ENCODE measurements around the gene SLC6A6. TPM values are rescaled to one million over a fixed set of nuclear protein-coding genes. Genes with fewer than 3 reads are reported as not detected.

SLC6A6 gene
- total RNA-seq, 2 experiments from 2014 or later = 39.8 to 42.6 TPM

- Mint-ChIP-seq H3K27ac (peak overlapping the region; percentile 73), H3K4me1 (peaks cover 4% of the 10 kb centered on the region), H3K36me3 (peaks cover 2% of the 10 kb centered on the region), H3K27me3 (no peaks in the 10 kb centered on the region), H3K4me3 (no peak overlapping the region), H3K9me3 (no peaks in the 10 kb centered on the region)
- ATAC-seq (ENCODE audit: low read depth) (no peak), DNase-seq (no peak)
- POLR2A ChIA-PET = interaction anchor here (0.8 kb wide), 1 partner anchor 52 kb away, joined by 3 read pairs; the partner anchor contains the start of gene SLC6A6
Measured at GRCh38 chr3:14453876-14454638, 51.7 kb downstream of the SLC6A6 start.

DNA sequence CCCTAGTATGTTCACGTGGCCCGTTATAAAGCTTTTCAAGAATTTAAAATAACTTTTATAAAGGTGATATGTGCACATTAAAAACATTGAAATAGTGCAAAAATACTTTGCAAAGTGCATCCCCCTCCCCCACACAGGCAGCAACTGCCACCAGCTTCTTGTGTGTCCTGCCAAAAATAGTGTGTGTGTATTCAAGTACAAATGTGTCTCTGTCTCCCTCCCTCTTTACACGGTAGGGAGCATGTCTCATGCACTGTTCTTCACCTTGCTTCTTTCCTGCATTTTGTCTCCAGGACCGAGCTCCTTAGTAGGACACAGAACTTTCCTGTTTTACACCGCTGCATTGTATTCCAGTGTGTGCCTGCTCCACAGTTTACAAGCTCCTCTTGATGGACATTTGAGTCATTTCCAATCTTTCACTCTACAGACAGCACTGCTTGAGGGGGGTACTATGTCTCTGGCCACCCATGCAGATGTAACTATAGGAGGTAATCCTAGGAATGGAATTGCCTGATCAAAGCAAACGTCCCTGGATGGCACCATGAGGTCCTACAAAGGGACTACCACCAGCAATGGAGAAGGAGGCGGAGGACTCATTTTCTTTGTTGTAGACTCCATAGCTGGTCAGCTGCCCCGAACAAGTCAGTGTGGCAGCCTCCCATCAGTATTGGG, 52.4 kb downstream of the SLC6A6 start:
- no peak for ATAC-seq (ENCODE audit: low read depth)
- Mint-ChIP-seq H3K4me3 (no peak overlapping the region), H3K4me1 (peaks cover 4% of the 10 kb centered on the region), H3K9me3 (no peaks in the 10 kb centered on the region), H3K36me3 (peaks cover 4% of the 10 kb centered on the region), H3K27ac (no peak overlapping the region), H3K27me3 (no peaks in the 10 kb centered on the region)
- POLR2A ChIA-PET = interaction anchor here (0.8 kb wide), 1 partner anchor 52 kb away, joined by 3 read pairs; the partner anchor contains the start of gene SLC6A6
- no peak for DNase-seq

DNA sequence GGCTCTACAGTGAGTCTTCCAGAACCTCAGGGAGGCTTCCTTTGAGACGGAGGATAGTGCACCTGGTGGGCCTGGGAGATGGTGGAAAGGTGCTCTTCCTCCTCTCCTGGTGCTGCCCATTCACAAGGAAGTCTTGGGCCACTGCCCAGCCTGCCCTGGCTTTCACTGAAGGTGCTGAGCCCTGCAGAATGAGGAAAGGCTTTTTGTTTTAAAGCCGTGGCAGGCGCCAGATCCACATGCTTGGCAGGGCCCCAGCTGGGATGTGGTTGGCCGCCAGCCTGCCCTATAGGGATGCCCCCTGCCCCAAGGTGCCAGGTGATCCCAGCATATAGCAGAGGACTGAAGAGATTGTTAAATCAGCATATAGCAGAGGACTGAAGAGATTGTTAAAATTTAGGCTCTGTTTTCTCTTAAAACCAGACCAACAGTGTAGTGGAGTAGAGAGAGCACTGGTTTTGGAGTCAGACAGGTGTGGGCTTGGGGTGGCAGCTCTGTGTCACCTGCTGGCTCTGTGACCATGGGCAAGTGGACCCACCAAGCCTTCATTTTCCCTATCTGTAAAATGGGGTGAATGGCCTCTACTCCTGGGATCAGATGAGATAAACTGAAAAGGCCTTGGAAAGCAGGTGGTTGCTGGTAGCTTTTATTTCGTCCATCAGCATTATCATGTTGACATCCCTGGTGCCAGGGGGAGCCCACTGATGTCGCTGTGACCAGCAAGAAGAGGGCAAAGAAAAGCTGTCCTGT, 53.3 kb downstream of the SLC6A6 start:
- H3K4me3 Mint-ChIP-seq = no peak overlapping the region
- peaks cover 9% of the 10 kb centered on the region for H3K36me3 Mint-ChIP-seq
- H3K4me1 Mint-ChIP-seq = peaks cover 11% of the 10 kb centered on the region
- POLR2A ChIA-PET = interaction anchor here (1.0 kb wide), 1 partner anchor 54 kb away, joined by 5 read pairs; the partner anchor contains the start of gene SLC6A6
- H3K27ac Mint-ChIP-seq = no peak overlapping the region
- no peaks in the 10 kb centered on the region for H3K9me3 Mint-ChIP-seq
- no peak for DNase-seq
- no peak for ATAC-seq (ENCODE audit: low read depth)
- no peaks in the 10 kb centered on the region for H3K27me3 Mint-ChIP-seq

DNA sequence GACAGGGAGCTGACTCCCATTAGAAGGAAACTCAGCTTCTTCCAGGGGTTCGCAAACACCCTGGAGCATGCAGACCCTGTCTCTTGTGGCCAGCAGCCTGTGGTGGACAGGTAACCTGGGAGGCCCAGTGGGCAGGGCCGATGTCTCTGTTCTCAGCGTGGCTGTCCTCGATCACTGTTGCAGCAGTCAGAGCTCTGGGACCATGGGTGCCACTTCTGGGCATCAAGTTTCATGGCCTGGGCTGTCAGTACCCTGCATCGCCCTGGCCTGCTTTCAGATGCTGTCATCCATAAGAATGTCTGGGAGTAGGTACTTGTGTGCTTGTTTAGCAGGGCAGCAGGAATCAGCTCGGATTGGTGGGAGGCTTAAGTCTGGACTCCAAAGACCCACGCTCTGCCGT, 54.4 kb downstream of the SLC6A6 start:
- ATAC-seq (ENCODE audit: low read depth) (no peak), DNase-seq (no peak)
- POLR2A ChIA-PET = no interaction called here
- no peak overlapping the region for H3K27ac Mint-ChIP-seq
- H3K4me1 Mint-ChIP-seq = peaks cover 10% of the 10 kb centered on the region
- H3K27me3 Mint-ChIP-seq = no peaks in the 10 kb centered on the region
- H3K36me3 Mint-ChIP-seq = peaks cover 9% of the 10 kb centered on the region
- H3K4me3 Mint-ChIP-seq = no peak overlapping the region
- no peaks in the 10 kb centered on the region for H3K9me3 Mint-ChIP-seq

GRCh38 chr3:14457481-14457880, 55.1 kb downstream of the SLC6A6 start:
- H3K4me1 Mint-ChIP-seq = peaks cover 10% of the 10 kb centered on the region
- no peaks in the 10 kb centered on the region for H3K9me3 Mint-ChIP-seq
- no peak overlapping the region for H3K27ac Mint-ChIP-seq
- peaks cover 9% of the 10 kb centered on the region for H3K36me3 Mint-ChIP-seq
- no peak for ATAC-seq (ENCODE audit: low read depth)
- H3K4me3 Mint-ChIP-seq = no peak overlapping the region
- no peak for DNase-seq
- H3K27me3 Mint-ChIP-seq = no peaks in the 10 kb centered on the region
- POLR2A ChIA-PET = no interaction called here

GRCh38 chr3:14457999-14458398, 55.6 kb downstream of the SLC6A6 start:
- DNase-seq = no peak
- Mint-ChIP-seq H3K4me1 (peaks cover 10% of the 10 kb centered on the region), H3K27me3 (no peaks in the 10 kb centered on the region), H3K4me3 (no peak overlapping the region), H3K27ac (no peak overlapping the region), H3K9me3 (no peaks in the 10 kb centered on the region), H3K36me3 (peaks cover 11% of the 10 kb centered on the region)
- POLR2A ChIA-PET = interaction anchor here (1.0 kb wide), 1 partner anchor 20 kb away, joined by 4 read pairs; no protein-coding TSS in a partner anchor
- no peak for ATAC-seq (ENCODE audit: low read depth)

DNA sequence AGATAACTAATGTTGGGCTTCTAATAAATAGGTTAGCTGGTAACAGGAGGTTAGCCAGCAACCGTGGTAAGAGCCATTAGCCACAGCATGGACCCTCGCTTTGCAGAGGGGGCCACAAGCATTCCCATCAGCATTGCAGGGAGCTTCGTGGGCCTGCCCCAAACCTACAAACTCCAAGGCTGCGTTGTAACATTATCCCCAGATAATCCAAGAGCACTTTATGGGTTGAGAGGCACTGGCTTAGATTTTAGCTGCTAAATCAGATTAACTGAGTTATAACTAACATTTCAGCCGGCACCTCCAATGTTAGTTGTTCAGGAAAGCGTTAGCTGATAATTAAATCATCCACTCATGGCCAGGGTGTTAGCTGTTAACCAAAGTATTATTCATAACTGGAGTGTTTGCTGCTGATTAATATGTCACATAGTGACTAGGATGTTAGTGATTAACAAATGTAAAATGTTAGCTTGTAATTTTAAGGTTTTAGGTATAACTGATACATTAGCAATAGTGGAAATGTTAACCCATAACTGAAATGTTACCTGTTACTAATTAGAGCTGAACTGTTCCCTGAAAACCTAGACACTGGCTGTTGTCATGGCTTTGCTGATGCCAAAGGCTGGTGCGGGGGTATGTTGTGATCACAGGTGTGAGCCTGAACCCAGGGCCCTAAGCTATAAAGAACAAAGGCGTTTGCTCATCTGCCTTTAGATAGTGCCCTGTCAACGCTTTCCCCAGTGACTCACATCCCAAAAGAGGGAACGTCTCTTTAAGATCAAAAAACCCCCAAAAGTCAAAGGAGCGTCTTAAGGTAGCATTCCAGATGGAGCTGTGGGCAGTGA, 56.2 kb downstream of the SLC6A6 start:
- DNase-seq (no peak), ATAC-seq (ENCODE audit: low read depth) (no peak)
- Mint-ChIP-seq H3K27me3 (no peaks in the 10 kb centered on the region), H3K36me3 (peaks cover 11% of the 10 kb centered on the region), H3K27ac (peak overlapping the region; percentile 36), H3K4me3 (no peak overlapping the region), H3K4me1 (peaks cover 10% of the 10 kb centered on the region), H3K9me3 (no peaks in the 10 kb centered on the region)
- POLR2A ChIA-PET = interaction anchor here (1.0 kb wide), 1 partner anchor 21 kb away, joined by 4 read pairs; no protein-coding TSS in a partner anchor

DNA sequence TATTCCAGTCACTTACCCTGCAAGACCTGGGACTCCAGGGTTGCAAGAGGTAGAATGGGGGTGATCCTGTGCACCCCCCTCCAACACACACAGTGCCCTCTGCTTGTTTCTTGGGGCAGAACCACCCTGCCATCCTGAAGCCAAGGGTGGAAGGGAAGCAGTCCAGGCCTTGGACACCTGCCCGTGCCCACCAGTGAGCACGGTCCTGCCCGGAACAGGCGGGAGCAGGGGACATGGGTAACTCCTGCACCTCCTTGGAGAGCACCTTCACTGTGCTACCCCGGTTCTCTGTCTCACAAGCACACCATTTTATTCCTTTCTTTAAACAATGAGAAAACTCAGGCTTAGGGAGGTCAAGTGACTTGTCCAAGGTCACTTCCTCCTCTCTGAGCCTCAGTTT, 57.0 kb downstream of the SLC6A6 start:
- DNase-seq = no peak
- no peaks in the 10 kb centered on the region for H3K9me3 Mint-ChIP-seq
- H3K4me3 Mint-ChIP-seq = no peak overlapping the region
- POLR2A ChIA-PET = interaction anchor here (1.0 to 2.6 kb wide), 2 partner anchors 21 to 28 kb away, joined by 4 to 6 read pairs; no protein-coding TSS in a partner anchor
- no peak overlapping the region for H3K27ac Mint-ChIP-seq
- peaks cover 10% of the 10 kb centered on the region for H3K4me1 Mint-ChIP-seq
- peaks cover 11% of the 10 kb centered on the region for H3K36me3 Mint-ChIP-seq
- H3K27me3 Mint-ChIP-seq = no peaks in the 10 kb centered on the region
- ATAC-seq (ENCODE audit: low read depth) = no peak

- H3K27ac Mint-ChIP-seq = peak overlapping the region; percentile 51
Measured at GRCh38 chr3:14459787-14460186, 57.4 kb downstream of the SLC6A6 start.

DNA sequence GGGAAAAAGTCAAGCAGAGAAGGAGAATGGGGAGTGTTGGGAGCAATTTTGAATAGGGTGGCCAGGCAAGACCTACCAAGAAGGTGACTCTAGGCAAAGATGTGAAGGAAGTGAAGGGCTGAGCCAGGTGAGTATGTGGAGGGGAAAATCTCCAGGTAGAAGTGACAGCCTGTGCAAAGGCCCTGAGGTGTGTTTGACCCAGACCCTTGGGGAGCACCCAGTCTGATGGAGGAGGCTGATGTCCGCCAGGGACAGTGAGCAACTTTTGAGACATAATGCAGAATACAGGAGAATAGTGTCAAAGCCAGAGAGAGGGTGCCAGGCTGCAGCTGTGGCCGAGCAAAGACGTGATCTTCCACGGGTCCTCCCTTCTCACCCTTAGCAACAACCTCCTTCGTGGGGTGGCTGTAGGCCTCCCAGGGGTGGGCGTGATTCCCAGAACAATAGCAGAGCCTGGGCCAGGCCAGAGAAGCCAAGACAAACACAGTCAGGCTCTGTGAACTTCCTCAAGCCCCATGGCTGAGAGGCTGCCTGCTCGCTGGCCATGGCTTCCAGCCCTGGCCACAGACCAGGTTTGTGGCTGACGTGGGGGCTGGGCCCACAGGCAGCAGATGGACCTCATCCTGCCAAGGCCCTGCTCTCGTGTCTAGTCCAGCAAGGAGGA, 58.1 kb downstream of the SLC6A6 start:
- ATAC-seq (ENCODE audit: low read depth) (no peak), DNase-seq (no peak)
- Mint-ChIP-seq H3K36me3 (peaks cover 11% of the 10 kb centered on the region), H3K4me3 (no peak overlapping the region), H3K9me3 (no peaks in the 10 kb centered on the region), H3K4me1 (peaks cover 10% of the 10 kb centered on the region), H3K27me3 (no peaks in the 10 kb centered on the region), H3K27ac (peak overlapping the region; percentile 51)
- POLR2A ChIA-PET = interaction anchor here (0.7 to 2.6 kb wide), 2 partner anchors 29 to 185 kb away, joined by 6 read pairs; no protein-coding TSS in a partner anchor

More at GRCh38 chr3:14459787-14460186, 57.4 kb downstream of the SLC6A6 start:
- Mint-ChIP-seq H3K4me3 (no peak overlapping the region), H3K36me3 (peaks cover 11% of the 10 kb centered on the region), H3K27me3 (no peaks in the 10 kb centered on the region), H3K4me1 (peaks cover 10% of the 10 kb centered on the region), H3K9me3 (no peaks in the 10 kb centered on the region)
- POLR2A ChIA-PET = interaction anchor here (0.7 to 2.6 kb wide), 2 partner anchors 28 to 184 kb away, joined by 6 read pairs; no protein-coding TSS in a partner anchor
- DNase-seq = no peak
- ATAC-seq (ENCODE audit: low read depth) = no peak

DNA sequence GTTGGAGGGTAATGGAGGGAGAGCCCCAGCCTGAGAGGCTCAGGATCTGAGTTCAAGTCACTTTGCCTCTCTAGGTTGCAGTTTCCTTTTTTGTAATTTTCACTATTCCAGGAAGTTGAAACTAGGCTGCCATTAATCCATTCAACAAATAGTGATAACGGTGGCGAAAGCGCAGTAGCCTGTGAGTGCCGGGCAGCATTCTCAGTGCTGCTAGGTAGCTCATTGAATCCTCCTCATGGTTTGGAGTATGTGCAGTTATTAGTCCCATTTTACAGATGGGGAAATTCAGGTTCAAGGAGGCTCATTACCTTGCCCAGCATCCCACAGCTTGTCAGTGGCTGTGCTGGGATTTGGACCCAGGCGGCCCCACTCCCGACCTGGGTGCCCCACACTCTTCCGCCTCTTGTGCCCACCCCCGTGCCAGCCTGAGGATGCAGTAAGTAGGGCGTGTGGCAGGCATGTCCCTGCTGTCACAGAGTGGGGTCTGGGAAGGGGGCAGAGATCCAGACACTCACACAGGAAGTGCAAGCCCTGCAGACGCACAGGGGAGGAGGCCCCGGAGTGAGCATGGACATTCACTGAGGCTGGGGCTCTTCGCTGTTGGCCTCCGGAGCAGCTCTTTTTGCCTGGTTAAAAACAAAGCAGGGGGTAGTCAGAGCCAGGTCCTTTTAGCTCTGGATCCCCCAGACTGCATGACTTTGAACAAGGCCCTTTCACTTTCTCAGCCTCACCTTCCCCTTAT, 58.8 kb downstream of the SLC6A6 start:
- Mint-ChIP-seq H3K4me3 (no peak overlapping the region), H3K27ac (peak overlapping the region; percentile 43), H3K27me3 (no peaks in the 10 kb centered on the region), H3K4me1 (peaks cover 10% of the 10 kb centered on the region), H3K36me3 (peaks cover 11% of the 10 kb centered on the region), H3K9me3 (no peaks in the 10 kb centered on the region)
- ATAC-seq (ENCODE audit: low read depth) (no peak), DNase-seq (no peak)
- POLR2A ChIA-PET = interaction anchor here (1.6 to 2.6 kb wide), 2 partner anchors 29 to 59 kb away, joined by 5 to 6 read pairs; partner anchors contain the start of gene SLC6A6
